Testis (tissue), 3 donors: ENCODE data around the gene FSD1. TPM values are rescaled to one million over a fixed set of nuclear protein-coding genes. Genes with fewer than 3 reads are reported as not detected.
A peak's percentile ranks its signal among the peaks of the same experiment; 100 is the strongest.

ENCODE experiments used
- DNase-seq: peaks from one replicate; pipeline ENCODE4 v3.0.0-alpha.2; 2019
- H3K27ac ChIP-seq, 2 donors: fragments of 200-600 bp; sonication (generic); one replicate each; pipeline ENCODE4 v1.5.1; 2019
- H3K27me3 ChIP-seq: fragments of 200-600 bp; sonication (generic); one replicate; pipeline ENCODE4 v1.5.1; 2019
- H3K36me3 ChIP-seq: fragments of 200-600 bp; sonication (generic); one replicate; pipeline ENCODE4 v1.5.1; 2017; ENCODE audit warnings: low read depth; ENCODE audit errors: missing control alignments
- H3K4me1 ChIP-seq: fragments of 200-600 bp; sonication (generic); one replicate; pipeline ENCODE4 v1.5.1; 2019
- H3K4me3 ChIP-seq, 2 donors: fragments of 200-600 bp; sonication (generic); one replicate each; pipeline ENCODE4 v1.5.1; 2017 to 2019
- H3K9me3 ChIP-seq: fragments of 200-600 bp; sonication (generic); one replicate; pipeline ENCODE4 v1.5.1; 2017
- CTCF ChIP-seq, 3 experiments: fragments of 450-650 bp in 2 of 3; fragments of 200-600 bp in 1 of 3; sonication (generic) in 1 of 3; IDR thresholded peaks; one replicate each; pipeline ENCODE4 v1.5.1; 2016 to 2019; ENCODE audit warnings: antibody characterized with exemption in 3 of 3, mild to moderate bottlenecking in 2 of 3, moderate library complexity in 1 of 3
- POLR2A ChIP-seq: fragments of 450-650 bp; IDR thresholded peaks from one replicate; pipeline ENCODE4 v1.6.1; 2017; ENCODE audit warnings: antibody characterized with exemption, mild to moderate bottlenecking, moderate library complexity
- WGBS, 2 donors: methylation state at CpG; one replicate each; pipeline ENCODE4 v1.1.5; 2018; 5-methylcytosine and 5-hydroxymethylcytosine counted together
- intact Hi-C: fragments of 100-400 bp; cut with DNase I; formaldehyde crosslinking; loops from one replicate; pipeline ENCODE4 v1.15.1; 2023; ENCODE audit warnings: low total_unique reads
- polyA plus RNA-seq: library from polyadenylated mRNA; stranded (reverse); fragments of 350-450 nt; fragmentation: Illumina TruSeq; extraction: RNeasy Lipid Tissue Mini Kit (QIAGEN cat#74804); gene quantifications from one replicate; pipeline ENCODE4 v1.2.3, GENCODE V29; 2014; ENCODE audit warnings: low read depth, low replicate concordance; ENCODE audit not compliant: insufficient read depth
- total RNA-seq, 2 donors: library from RNA; depleted of rRNA; stranded (reverse); fragments of >200 nt; gene quantifications; one replicate each; pipeline ENCODE4 v1.2.3, GENCODE V29; 2016

Gene FSD1
- total and polyA plus RNA-seq, 3 donors from 2014 or later, result 18.2 to 24.9 (median 24.1) TPM

- no peaks in the 10 kb centered on the region for H3K36me3 ChIP-seq
- TF ChIP-seq POLR2A (no peak), CTCF (IDR thresholded peaks at IDR 0.05) (no peak)
- no peaks in the 10 kb centered on the region for H3K27me3 ChIP-seq
- H3K4me3 ChIP-seq, result no peak overlapping the region
- no peaks in the 10 kb centered on the region for H3K4me1 ChIP-seq
- intact Hi-C loops, result no loop called here
- no peak for DNase-seq
- no peak overlapping the region for H3K27ac ChIP-seq
- 86 to 96% methylated on average over 3 of the region's 3 CpGs for WGBS, 2 donors
- H3K9me3 ChIP-seq, result no peaks in the 10 kb centered on the region
Measured at GRCh38 chr19:4300589-4300988, 3.8 kb upstream of the FSD1 start.

- 72 to 77% methylated on average over 13 of the region's 13 CpGs for WGBS, 2 donors
- TF ChIP-seq CTCF (IDR thresholded peaks at IDR 0.05) (no peak), POLR2A (no peak)
- Histone ChIP-seq H3K4me3 (no peak overlapping the region), H3K27ac (no peak overlapping the region), H3K9me3 (no peaks in the 10 kb centered on the region), H3K27me3 (no peaks in the 10 kb centered on the region), H3K4me1 (no peaks in the 10 kb centered on the region), H3K36me3 (no peaks in the 10 kb centered on the region)
- intact Hi-C loops, result no loop called here
- no peak for DNase-seq
Measured at GRCh38 chr19:4301590-4302242, 2.7 kb upstream of the FSD1 start.

- H3K4me3 ChIP-seq, result no peak within 1 kb of the TSS
- no peaks in the 10 kb centered on the region for H3K36me3 ChIP-seq
- no peaks in the 10 kb centered on the region for H3K4me1 ChIP-seq
- H3K9me3 ChIP-seq, result no peaks in the 10 kb centered on the region
- H3K27ac ChIP-seq, result no peak within 1 kb of the TSS
- intact Hi-C loops, result no loop called here
- WGBS, 2 donors, result 69 to 73% methylated on average over 8 of the region's 8 CpGs
- DNase-seq, result no peak
- no peak for TF ChIP-seq POLR2A
- no peaks in the 10 kb centered on the region for H3K27me3 ChIP-seq
Measured at GRCh38 chr19:4302243-4302640, 2.2 kb upstream of the FSD1 start, which contains the start of gene TMIGD2. Gene TMIGD2, minus strand, starts transcription at chr19:4302389. Its CDS starts 4 bp downstream, at chr19:4302385.

- Histone ChIP-seq H3K4me3 (peak overlapping the region; percentile 20 to 41), H3K36me3 (no peaks in the 10 kb centered on the region), H3K9me3 (no peaks in the 10 kb centered on the region), H3K27me3 (no peaks in the 10 kb centered on the region), H3K4me1 (no peaks in the 10 kb centered on the region), H3K27ac (no peak overlapping the region)
- DNase-seq, result no peak
- TF ChIP-seq POLR2A (no peak), CTCF (IDR thresholded peaks at IDR 0.05) (no peak)
- WGBS, 2 donors, result 28 to 38% methylated on average over 13 to 18 of the region's 18 CpGs
- intact Hi-C loops, result no loop called here
Measured at GRCh38 chr19:4303819-4304537, 420 bp upstream of the FSD1 start.

- intact Hi-C loops, result no loop called here
- no peaks in the 10 kb centered on the region for H3K27me3 ChIP-seq
- no peaks in the 10 kb centered on the region for H3K4me1 ChIP-seq
- H3K36me3 ChIP-seq, result no peaks in the 10 kb centered on the region
- no peak for DNase-seq
- no peak overlapping the region for H3K27ac ChIP-seq
- H3K4me3 ChIP-seq, result peak overlapping the region in 1 of 2 donors; percentile 20
- no peaks in the 10 kb centered on the region for H3K9me3 ChIP-seq
- no peak for TF ChIP-seq POLR2A
- no peak for TF ChIP-seq CTCF (IDR thresholded peaks at IDR 0.05)
- WGBS, 2 donors, result 61 to 73% methylated on average over 7 of the region's 7 CpGs
Measured at GRCh38 chr19:4305257-4305612, 837 bp downstream of the FSD1 start.
